Activated T-helper 9 cell treated with anti-CD3 and anti-CD28 coated beads, Interleukin-2, amount 50 U/mL, for 16 hours (primary cell): ENCODE measurements around the gene SDK2.

ENCODE experiments used
- DNase-seq: peaks from one replicate; pipeline ENCODE4 v3.0.0-alpha.2; 2020; ENCODE audit warnings: low read depth

The SDK2 gene

DNA sequence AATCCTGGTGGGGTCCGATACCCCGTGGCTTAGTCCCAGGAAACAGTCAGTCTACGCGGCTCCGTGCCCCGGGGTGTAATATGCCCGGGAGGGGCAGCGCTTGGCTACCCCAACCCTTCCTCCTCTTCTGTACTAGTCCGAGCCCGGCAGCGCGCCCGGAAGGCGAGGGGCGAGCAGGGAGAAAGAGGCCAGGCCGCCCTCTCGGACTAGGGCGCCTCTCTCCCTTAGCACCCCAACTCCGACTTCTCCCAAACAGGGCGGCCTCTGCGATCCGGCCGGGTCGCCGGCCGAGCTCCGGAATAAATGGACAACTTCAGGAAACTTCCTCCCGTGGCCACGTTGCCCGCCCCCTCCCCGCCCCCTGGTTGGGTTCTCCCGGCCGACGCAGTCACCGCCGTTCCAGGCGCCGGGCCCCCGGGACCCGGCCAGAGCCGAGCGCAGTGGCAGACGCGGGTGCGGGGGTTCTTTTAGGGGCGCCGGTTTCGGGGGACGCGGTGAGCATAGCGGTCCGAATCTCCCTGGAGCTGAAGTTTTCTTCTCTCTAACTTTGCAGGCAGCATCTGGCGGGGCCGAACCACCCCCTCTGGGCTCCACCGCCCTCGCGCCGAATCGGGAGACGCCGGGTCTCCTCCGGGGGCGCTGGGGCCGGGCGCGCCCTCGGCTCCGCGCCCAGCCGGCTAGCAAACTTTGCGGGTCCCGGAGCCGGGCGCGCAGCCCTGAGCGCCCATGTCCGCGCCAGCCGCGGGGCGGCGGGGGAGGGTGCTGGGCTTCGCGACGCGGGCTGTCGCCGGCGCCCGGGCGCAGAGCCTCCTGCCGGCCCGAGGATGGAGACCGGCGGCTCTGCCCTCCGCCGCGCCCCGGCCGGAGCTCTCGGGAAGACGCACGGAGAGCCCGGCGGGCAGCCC lies at the start of gene SDK2:
Gene SDK2 (minus strand): TSS at position 301 of the 905 bp plus-strand sequence. CDS start 357 bp downstream, outside the sequence.
- no peak for DNase-seq

GRCh38 chr17:73693071-73693470 lies 48.8 kb upstream of the SDK2 start:
- DNase-seq, result no peak

- no peak for DNase-seq
Observed at GRCh38 chr17:73691321-73691766, 47.1 kb upstream of the SDK2 start.

DNA sequence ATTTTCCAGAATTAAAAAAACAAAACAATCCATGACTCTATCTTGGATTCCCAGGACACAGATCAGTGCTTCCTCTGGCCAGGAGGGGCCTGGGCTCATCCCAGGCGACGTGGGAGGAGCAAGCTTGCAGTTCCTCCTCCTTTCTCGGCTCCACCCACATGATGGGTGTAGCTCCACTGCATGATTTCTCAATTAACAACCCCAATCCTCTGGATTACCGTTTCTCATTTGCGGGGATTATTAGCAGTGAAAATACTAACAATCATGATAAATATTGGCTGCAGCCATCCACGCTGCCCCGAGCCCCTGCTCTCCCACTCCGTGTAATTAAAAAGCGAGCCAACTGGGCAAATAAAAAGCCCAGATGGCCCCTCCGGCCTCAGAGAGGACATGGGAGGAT lies 46.4 kb upstream of the SDK2 start:
- no peak for DNase-seq

- DNase-seq, result no peak
Observed at GRCh38 chr17:73689596-73690275, 45.5 kb upstream of the SDK2 start.

DNA sequence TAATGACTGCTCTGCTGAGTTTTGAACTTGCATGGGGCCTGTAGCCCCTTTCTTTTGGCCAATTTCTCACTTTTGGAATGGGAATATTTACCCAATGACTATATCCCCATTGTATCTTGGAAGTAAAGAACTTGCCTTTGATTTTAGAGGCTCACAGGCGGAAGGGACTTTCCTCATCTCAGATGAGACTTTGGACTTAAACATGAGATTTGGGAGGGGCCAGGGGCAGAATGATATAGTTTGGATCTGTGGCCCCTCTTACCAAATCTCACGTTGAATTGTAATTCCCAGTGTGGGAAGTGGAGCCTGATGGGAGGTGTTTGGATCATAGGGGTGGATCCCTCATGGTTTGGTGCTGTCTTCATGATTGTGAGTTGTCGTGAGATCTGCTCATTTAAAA lies 42.7 kb upstream of the SDK2 start:
- no peak for DNase-seq

- no peak for DNase-seq
Observed at GRCh38 chr17:73686126-73686525, 41.9 kb upstream of the SDK2 start.

DNA sequence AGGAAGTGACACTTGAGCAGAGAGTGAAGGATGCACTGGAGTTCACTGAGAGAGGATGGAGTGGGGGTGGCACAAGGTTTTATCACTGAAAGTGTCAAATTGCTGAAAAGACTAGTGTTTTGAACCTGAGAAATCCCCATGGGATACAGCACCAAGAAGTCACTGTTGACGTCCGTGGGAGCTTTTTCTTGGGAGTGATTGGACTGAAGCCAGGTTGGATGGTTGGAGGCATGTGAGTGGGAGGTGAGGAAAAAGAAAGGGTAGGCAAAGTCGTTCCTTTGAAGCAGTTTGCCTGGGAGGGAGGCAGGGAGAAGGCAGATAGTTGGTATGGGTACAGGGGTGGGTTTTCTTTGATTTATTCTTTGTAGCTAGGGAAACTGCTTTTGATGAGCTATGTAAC lies 39.9 kb upstream of the SDK2 start:
- DNase-seq, result no peak

- no peak for DNase-seq
Observed at GRCh38 chr17:73683771-73684170, 39.5 kb upstream of the SDK2 start.

DNA sequence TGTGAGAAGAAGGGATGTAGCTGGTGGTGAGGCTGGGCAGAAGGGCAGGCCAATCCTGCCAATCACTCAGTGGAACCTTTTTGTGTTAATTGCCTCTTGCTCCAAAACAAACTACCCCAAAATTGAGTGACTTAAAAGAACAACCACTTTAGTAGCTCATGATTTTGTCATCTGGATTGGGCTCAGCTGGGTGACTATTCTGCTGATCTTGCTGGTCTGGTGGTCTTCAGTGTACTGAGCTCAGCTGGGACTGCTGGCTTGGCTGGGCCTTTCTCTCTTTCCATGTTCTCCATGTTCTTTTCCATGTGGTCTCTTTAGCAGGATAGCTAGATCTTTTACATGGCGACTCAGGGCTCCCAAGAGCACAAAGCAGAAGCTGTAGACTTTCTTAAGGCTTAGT lies 37.7 kb upstream of the SDK2 start:
- DNase-seq, result no peak

DNA sequence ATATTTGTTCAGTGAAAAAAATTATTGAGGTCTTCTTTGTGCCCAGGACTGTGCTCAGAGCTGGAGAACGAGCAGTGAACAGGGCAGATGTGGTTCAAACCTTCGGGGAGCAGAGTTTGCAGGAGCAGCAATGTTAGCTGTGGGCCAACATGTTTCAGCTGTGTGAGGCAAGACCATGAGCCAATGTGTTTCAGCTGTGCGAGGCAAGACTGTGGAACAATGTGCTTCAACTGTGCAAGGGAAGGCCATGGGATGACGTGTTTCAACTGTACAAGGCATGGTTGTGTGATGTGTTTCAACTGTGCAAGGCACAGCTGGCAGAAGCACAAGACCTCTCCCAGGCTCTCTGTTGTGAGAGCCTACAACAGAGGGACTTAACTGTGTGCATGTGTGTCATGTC lies 35.2 kb upstream of the SDK2 start:
- no peak for DNase-seq

DNA sequence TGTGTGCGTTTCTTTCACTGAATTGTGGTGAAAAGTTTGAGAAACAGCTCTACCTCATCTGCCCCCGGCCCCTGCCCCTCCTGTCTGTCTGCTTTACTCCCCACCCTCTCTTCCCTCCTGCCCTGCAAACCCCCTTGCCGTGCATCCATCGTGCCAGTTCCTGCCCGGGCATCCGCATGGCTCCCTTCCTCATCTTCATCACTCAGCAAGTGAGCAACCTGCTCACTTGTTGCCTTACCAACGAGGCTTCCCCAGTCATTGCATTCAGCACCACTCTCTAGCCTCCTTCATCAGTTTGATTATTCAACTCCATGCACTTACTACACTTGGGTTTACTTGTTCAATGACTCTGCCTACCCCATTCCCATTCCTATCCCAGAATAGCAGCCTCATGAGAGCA lies 34.8 kb upstream of the SDK2 start:
- DNase-seq, result no peak

GRCh38 chr17:73669771-73670170 lies 25.5 kb upstream of the SDK2 start:
- no peak for DNase-seq

DNA sequence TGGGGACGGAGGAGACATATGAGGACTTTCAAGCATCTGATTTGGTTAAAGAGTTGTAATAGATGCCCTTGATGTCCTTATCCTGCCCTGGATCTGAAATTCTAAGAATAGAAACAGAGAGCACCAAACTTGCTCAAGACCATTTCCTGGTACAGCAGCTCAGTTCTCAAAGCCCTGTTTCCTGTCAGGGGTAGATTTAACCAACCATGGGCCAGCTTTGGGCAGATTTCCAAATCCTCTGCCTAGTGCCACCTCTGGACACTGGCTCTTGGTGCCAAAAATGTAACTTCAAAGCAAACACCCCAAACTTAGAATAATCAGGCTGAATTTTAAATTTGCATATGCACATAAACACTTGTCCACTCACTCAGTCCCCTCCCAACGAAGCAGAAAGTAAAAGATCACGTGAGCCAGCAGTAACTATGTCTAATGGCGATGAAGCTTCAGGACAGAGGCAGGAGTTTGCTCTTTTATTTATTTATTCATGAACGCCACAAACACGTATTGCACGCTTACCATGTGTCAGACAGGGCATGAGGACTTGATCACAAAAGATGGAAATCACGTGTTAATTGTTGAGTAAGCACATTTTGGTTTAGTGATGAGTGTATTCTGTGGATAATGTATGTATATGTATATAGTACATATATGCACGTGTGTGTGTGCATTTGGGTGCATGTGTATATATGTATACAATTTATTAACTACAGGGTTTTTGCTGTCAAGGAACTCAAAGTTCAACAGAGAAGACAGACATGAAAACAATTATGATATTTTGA lies 23.1 kb upstream of the SDK2 start:
- no peak for DNase-seq

DNA sequence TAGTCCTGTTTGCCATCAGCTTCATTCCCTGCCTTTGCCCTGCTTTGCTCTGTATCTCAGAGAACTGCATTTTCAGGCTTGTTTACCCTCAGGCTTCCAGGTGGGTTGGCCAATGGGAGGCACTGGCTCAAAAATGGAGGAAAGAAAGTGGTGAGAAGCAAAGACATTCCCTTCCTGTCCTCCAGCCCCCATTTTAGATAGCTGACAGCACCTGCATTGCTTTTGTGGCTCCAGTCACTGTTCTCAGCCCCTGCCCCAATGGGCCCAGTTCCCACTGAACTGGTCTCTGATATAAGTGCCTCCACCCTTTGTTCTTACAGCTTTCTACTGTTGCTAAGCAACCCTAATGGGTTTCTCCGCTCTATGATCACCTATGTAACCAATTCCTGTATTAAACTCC lies 19.4 kb upstream of the SDK2 start:
- no peak for DNase-seq

DNA sequence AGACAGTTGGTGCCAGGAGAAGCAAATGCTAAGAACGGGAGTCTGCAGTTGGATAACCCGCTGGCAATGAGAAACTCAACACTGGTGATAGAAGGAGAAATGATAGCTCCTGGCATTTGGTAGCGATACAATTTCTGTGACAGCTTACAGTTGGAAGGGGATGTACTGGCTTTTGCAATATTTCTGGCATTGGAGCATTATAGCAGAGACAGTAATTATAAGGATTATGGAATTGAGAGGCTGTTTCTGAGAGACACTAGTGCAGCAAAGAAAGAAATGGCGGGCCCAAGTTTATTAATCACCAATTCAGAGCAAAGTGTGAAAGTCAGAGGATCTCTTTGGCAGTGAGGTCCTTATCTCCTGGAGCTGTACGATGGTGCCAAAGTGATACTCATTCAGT lies 16.1 kb upstream of the SDK2 start:
- no peak for DNase-seq

GRCh38 chr17:73658821-73659515 lies 14.7 kb upstream of the SDK2 start:
- no peak for DNase-seq

DNA sequence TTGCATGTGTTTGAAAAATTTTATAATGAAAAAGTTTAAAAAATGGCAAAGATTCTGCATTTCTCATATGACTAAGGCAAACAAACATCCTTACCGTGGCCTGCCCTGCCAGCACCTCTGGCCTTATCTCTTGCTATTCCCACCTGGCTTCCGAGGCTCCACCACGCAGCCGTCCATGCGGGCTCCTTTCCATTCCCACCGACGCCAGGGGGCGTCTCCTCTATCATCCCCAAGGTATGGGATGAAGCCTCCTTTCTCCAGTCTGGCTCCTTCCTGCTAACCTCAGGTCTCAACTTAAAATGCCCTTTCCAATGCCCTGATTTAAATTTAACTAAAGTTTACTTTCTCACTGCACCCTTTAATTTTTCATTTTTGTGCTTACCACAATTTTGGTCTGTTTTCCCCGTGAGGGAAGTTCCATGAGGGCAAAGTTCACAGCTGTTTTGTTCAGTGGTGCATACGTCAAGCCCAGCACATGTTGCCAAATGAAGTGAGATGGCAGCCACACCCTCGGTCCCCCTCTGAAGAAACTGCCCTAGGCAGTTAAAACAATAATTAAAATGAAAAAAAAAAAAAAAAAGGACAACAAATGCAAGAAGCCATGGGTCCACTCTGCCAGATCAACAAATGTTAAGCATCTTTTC lies 13.3 kb upstream of the SDK2 start:
- no peak for DNase-seq

DNA sequence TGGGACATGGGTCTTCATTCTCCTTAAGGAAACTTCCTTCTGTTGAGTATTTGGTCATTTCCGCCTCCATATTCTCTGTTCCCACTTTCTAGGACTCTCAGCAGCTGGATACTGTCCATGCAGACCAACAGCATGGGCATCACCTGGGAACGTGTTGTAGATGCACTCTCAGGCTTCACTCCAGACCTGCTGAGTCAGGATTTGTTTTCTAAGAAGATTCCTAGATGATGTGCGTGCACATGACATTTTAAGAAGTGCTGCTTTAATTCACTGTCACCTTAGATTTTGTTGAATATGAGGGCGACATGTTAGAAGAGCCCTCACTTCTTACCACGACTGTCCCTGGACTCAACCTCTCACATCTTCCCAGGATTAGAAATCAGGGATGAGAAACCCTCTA lies 10.0 kb upstream of the SDK2 start:
- DNase-seq, result no peak

- no peak for DNase-seq
Observed at GRCh38 chr17:73653810-73654209, 9.6 kb upstream of the SDK2 start.

DNA sequence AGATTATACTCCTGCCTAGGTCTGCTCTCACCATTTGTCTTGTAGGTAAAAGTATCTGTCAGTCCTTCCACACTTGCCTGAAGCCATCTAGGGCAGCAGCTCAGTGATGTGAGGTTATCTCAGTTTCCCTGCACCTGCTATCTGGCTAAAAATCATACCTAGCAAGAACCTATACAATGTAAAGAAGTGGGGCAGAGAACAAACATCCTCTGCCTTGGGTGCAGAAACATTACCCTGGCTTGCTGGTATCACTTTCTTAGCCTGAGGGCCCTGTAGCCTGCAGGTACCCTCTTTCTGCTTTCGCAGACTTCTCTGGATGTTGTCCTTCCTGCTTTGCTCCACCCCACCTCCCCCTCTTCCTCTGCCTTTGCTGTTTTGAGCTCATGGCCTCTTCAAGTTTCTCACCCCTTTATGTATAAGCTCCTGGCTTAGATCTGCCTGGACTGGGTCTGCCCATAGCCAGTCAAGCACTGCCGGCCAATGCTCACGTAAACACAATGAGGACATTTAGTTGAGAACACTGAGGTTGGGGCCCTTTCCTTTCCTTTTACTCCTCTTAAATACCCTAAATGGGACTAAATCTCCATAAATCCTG lies 8.7 kb upstream of the SDK2 start:
- no peak for DNase-seq
